GM12873 (cell line): ENCODE results near the gene SIRPB2.

Experiments
- TF ChIP-seq, protein P1 (sequence below): IDR thresholded peaks from 2 replicates; pipeline ENCODE4 v1.5.1; 2012; ENCODE audit warnings: low read depth, mild to moderate bottlenecking, moderate library complexity, low read length, control low read depth; ENCODE audit not compliant: insufficient read depth; ENCODE audit errors: missing control alignments

The SIRPB2 gene

DNA sequence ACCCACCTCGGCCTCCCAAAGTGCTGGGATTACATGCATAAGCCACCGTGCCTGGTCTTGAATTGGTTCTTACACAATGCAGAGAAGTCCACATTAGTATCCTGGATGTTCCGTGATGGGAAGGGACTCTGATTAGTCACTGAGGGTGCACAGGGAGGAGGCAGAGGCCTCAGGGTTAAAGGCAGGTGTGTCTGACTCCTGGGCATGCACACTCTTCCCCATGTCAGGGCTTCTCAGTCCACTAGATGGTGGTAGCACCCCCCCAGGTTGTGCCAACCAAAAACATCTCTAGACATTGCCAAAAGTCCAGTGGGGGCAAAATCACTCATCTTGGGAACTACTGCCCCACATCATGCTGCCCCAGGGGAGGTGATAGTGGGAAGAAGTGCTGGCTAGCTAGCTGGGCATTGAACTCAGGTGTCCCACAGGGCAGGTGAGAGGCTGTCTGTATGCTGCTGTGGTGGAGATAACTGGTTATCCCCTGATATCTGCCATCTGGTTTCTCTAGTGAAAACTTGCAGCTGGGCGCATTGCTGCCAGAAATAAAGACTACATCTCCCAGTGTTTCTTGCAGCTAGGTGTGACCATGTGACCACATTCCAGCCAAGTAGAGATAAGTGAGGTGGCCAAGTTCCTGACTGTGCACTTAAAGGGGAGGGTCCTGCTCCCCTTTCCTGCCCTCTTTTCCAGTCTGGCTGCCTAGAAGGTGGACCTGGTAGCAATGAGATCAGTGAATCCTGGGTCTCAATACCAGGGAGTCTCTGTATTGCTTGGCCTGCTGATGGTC is 16.2 kb downstream of the SIRPB2 start:
- TF ChIP-seq, protein P1, sequence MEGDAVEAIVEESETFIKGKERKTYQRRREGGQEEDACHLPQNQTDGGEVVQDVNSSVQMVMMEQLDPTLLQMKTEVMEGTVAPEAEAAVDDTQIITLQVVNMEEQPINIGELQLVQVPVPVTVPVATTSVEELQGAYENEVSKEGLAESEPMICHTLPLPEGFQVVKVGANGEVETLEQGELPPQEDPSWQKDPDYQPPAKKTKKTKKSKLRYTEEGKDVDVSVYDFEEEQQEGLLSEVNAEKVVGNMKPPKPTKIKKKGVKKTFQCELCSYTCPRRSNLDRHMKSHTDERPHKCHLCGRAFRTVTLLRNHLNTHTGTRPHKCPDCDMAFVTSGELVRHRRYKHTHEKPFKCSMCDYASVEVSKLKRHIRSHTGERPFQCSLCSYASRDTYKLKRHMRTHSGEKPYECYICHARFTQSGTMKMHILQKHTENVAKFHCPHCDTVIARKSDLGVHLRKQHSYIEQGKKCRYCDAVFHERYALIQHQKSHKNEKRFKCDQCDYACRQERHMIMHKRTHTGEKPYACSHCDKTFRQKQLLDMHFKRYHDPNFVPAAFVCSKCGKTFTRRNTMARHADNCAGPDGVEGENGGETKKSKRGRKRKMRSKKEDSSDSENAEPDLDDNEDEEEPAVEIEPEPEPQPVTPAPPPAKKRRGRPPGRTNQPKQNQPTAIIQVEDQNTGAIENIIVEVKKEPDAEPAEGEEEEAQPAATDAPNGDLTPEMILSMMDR, result peak; percentile 40

GRCh38 chr20:1474325-1474724 is 16.9 kb downstream of the SIRPB2 start:
- TF ChIP-seq, protein P1, result no peak

DNA sequence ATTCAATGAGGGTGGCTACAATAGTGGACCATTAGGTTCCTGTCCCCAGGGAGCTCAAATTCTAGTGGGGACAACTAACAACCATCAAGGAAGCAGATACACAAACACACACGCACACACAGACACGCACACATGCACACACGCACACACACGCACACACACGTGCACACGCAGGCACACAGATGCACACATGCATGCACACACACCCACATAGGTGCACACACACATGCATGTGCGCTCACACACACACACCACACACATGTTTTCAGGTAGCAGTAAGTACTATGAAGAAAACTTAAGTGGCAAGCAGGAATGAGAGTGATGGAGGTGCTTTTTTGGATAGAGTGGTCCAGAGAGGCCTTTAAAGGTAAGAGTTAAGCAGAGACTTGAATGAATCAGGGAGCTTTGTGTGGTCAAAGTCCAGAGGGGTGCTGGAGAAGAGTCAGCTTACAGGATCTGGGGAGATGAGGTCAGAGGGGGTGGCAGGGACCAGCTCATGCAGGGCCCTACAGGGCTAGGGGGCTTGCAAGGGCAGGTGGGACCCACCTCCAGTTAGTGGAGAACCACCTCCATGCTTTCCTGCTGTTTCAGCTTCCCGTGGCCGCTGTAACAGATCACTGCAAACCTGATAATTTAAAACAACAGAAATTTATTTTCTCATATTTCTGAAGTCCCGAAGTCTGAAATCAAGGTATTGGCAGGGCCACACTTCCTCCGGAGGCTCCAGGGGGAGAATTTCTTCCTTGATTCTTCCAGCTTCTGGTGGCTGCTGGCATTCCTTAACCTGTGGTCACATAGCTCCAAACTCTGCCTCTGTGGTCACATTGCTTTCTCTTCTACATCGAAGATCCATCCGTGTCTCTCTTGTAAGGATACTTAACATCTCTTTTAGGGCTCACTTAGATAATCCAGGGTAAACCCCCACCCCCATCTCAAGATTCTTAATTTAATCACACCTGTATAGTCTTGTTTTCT is 17.7 kb downstream of the SIRPB2 start:
- TF ChIP-seq, protein P1, result no peak

DNA sequence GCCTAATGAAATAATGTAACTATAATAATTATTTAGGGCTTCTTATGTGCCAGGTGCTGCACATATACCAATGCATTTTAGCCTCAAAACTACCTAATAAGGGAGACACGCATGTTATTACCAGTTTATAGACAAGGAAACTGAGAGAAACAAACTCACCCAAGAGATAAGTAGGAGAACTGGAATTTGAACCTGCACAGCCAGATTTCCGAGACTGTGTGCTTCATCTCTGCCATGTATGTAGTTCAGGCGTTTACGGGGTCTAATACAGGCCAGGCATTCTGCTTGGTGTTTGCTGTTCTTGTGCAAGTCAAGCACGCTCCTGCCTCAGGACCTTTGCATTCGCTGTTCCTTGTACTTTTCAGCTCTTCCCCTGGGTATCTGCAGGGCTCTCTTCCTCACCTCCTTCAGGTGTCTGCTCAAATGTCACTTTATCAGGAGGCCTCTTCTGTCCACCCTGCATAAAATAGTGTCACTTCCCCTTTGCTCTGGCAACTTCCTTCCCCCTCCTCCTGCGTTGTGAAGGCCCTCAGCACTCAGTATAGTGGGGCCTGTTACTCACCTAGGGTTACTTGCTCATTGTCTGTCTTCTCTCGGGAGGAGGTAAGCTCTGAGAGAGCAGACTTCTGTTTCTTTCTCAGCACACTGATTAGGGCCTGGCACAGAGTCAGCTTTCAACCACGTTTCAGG is 18.5 kb downstream of the SIRPB2 start:
- TF ChIP-seq, protein P1, result no peak

GRCh38 chr20:1471242-1471641 is 20.0 kb downstream of the SIRPB2 start:
- TF ChIP-seq, protein P1, result no peak

- TF ChIP-seq, protein P1, result peak; percentile 77
These were observed 21.2 kb downstream of the SIRPB2 start for GRCh38 chr20:1469925-1470571.
